Placental epithelial cell (primary cell): ENCODE measurements around the gene SLC25A36. TPM values are rescaled to one million over a fixed set of nuclear protein-coding genes. Genes with fewer than 3 reads are reported as not detected.

Source experiments
- total RNA-seq: library from RNA; depleted of rRNA; stranded (reverse); fragments of >200 nt; gene quantifications from 2 replicates; pipeline ENCODE4 v1.2.3, GENCODE V29; 2012

SLC25A36 gene, protein sequence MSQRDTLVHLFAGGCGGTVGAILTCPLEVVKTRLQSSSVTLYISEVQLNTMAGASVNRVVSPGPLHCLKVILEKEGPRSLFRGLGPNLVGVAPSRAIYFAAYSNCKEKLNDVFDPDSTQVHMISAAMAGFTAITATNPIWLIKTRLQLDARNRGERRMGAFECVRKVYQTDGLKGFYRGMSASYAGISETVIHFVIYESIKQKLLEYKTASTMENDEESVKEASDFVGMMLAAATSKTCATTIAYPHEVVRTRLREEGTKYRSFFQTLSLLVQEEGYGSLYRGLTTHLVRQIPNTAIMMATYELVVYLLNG
- 65.3 and 82.1 TPM in 2 replicates for total RNA-seq

DNA sequence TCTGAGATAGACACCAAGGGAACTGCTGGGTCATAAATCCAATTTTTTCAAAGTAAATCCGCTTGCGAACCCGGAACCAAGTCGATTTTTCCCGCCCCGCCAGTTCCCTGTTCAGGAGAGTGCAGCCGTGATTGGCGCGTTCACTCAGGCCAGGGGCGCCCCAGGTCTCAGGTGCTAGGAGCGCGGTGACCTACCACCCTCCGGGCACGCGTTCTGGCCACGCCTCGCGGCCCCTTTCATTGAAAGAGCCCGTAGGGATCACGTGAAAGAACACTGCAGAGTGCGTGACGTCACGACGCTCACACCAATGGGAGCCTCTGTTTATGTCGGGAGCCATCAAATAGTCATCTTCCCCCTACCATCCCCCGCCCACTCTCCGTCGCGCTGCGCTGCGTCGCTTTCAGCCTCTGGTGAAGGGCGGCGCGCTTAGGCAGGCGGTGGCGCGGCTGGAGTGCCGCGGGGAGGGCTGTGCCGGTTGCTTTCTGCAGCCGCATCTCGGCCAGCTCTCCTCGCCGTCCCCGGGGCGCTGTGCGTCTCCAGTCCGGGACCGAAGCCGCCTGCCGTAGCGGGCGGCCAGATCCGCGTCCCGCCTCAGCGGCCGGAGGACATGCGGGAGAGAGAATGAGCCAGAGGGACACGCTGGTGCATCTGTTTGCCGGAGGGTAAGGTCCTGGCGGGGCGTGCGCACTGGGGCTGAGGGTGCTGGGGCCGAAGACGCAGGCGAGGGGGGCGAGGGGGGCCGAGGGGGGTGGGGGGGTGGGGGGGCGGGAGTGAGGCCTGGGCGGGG lies at the start of gene SLC25A36:
SLC25A36 (plus strand) TSS at position 403 of the 787 bp plus-strand sequence; CDS start at position 622, 219 bp downstream.

Other genes starting within 250 kb of the SLC25A36 start
- 0.33 and 0.39 TPM in 2 replicates for gene SPSB4, start 109.5 kb downstream of the SLC25A36 start, total RNA-seq